ENCODE data around the gene OGFOD3.
A peak's percentile ranks its signal among the peaks of the same experiment; 100 is the strongest.
"Not testable (repeated sequence)": the region's sequence is repeated elsewhere in the genome, so short reads cannot be mapped to it uniquely, and the experiment has no call there.

The OGFOD3 gene

GRCh38 chr17:82457929-82458178, 39.5 kb upstream of the OGFOD3 start:
- peaks cover 5% of the 10 kb centered on the region; the same call in 1 of the 2 replicates for H3K4me1 ChIP-seq (ENCODE audit: control insufficient read depth, insufficient read depth, low read length)

GRCh38 chr17:82457073-82457928, 38.9 kb upstream of the OGFOD3 start:
- Histone ChIP-seq H3K4me1 (ENCODE audit: control insufficient read depth, insufficient read depth, low read length) (peaks cover 5% of the 10 kb centered on the region; the same call in 1 of the 2 replicates), H3K4me3 (ENCODE audit: low read depth, low read length) (peak overlapping the region; percentile 94), H3K36me3 (ENCODE audit: control insufficient read depth, insufficient read depth, low read length) (peaks cover 23% of the 10 kb centered on the region), H3K9me3 (ENCODE audit: control insufficient read depth, insufficient read depth, low read length) (no peaks in the 10 kb centered on the region), H3K27ac (ENCODE audit: low read depth, low read length) (peak overlapping the region; percentile 99), H3K9ac (ENCODE audit: low read depth, low read length) (no peak overlapping the region), H3K27me3 (ENCODE audit: control insufficient read depth, insufficient read depth, low read length) (no peaks in the 10 kb centered on the region)

More at GRCh38 chr17:82457929-82458178, 39.5 kb upstream of the OGFOD3 start:
- Histone ChIP-seq H3K27me3 (ENCODE audit: control insufficient read depth, insufficient read depth, low read length) (no peaks in the 10 kb centered on the region), H3K4me3 (ENCODE audit: low read depth, low read length) (peak overlapping the region; percentile 94), H3K36me3 (ENCODE audit: control insufficient read depth, insufficient read depth, low read length) (peaks cover 29% of the 10 kb centered on the region), H3K27ac (ENCODE audit: low read depth, low read length) (peak overlapping the region; percentile 99), H3K9ac (ENCODE audit: low read depth, low read length) (peak overlapping the region; percentile 84; the same call in 1 of the 2 replicates), H3K9me3 (ENCODE audit: control insufficient read depth, insufficient read depth, low read length) (no peaks in the 10 kb centered on the region)

GRCh38 chr17:82453706-82454105, 35.3 kb upstream of the OGFOD3 start:
- peaks cover 14% of the 10 kb centered on the region; the same call in 1 of the 2 replicates for H3K4me1 ChIP-seq (ENCODE audit: control insufficient read depth, insufficient read depth, low read length)
- H3K4me3 ChIP-seq (ENCODE audit: low read depth, low read length); H3K36me3 ChIP-seq (ENCODE audit: control insufficient read depth, insufficient read depth, low read length); H3K9ac ChIP-seq (ENCODE audit: low read depth, low read length); H3K27ac ChIP-seq (ENCODE audit: low read depth, low read length); H3K27me3 ChIP-seq (ENCODE audit: control insufficient read depth, insufficient read depth, low read length); H3K9me3 ChIP-seq (ENCODE audit: control insufficient read depth, insufficient read depth, low read length): not testable (repeated sequence)

- not testable (repeated sequence) for H3K27ac ChIP-seq (ENCODE audit: low read depth, low read length); H3K4me3 ChIP-seq (ENCODE audit: low read depth, low read length); H3K9me3 ChIP-seq (ENCODE audit: control insufficient read depth, insufficient read depth, low read length); H3K36me3 ChIP-seq (ENCODE audit: control insufficient read depth, insufficient read depth, low read length); H3K9ac ChIP-seq (ENCODE audit: low read depth, low read length); H3K27me3 ChIP-seq (ENCODE audit: control insufficient read depth, insufficient read depth, low read length)
- H3K4me1 ChIP-seq (ENCODE audit: control insufficient read depth, insufficient read depth, low read length), result peaks cover 14% of the 10 kb centered on the region; the same call in 1 of the 2 replicates
Measured at GRCh38 chr17:82453151-82453550, 34.8 kb upstream of the OGFOD3 start.

- Histone ChIP-seq H3K9me3 (ENCODE audit: control insufficient read depth, insufficient read depth, low read length) (no peaks in the 10 kb centered on the region), H3K27me3 (ENCODE audit: control insufficient read depth, insufficient read depth, low read length) (no peaks in the 10 kb centered on the region), H3K27ac (ENCODE audit: low read depth, low read length) (no peak overlapping the region), H3K4me1 (ENCODE audit: control insufficient read depth, insufficient read depth, low read length) (0 out of 2 replicates have a peak, but pooled peaks cover 8% of the 10 kb centered on the region), H3K9ac (ENCODE audit: low read depth, low read length) (no peak overlapping the region), H3K4me3 (ENCODE audit: low read depth, low read length) (no peak overlapping the region), H3K36me3 (ENCODE audit: control insufficient read depth, insufficient read depth, low read length) (peaks cover 4% of the 10 kb centered on the region; the same call in 1 of the 2 replicates)
Measured at GRCh38 chr17:82452162-82452561, 33.8 kb upstream of the OGFOD3 start.

- no peaks in the 10 kb centered on the region for H3K27me3 ChIP-seq (ENCODE audit: control insufficient read depth, insufficient read depth, low read length)
- peak within 1 kb of the TSS; percentile 96 for H3K4me3 ChIP-seq (ENCODE audit: low read depth, low read length)
- H3K4me1 ChIP-seq (ENCODE audit: control insufficient read depth, insufficient read depth, low read length), result 0 out of 2 replicates have a peak, but pooled peaks cover 8% of the 10 kb centered on the region
- H3K27ac ChIP-seq (ENCODE audit: low read depth, low read length), result peak within 1 kb of the TSS; percentile 61
- peak within 1 kb of the TSS; percentile 91 for H3K9ac ChIP-seq (ENCODE audit: low read depth, low read length)
- no peaks in the 10 kb centered on the region for H3K9me3 ChIP-seq (ENCODE audit: control insufficient read depth, insufficient read depth, low read length)
- peaks cover 10% of the 10 kb centered on the region; the same call in 1 of the 2 replicates for H3K36me3 ChIP-seq (ENCODE audit: control insufficient read depth, insufficient read depth, low read length)
Measured at GRCh38 chr17:82450357-82451106, 32.1 kb upstream of the OGFOD3 start, which contains the start of gene CYBC1. CYBC1 (minus strand) TSS chr17:82450752; CDS start chr17:82449254, 1,498 bp downstream.

GRCh38 chr17:82449883-82450356, 31.5 kb upstream of the OGFOD3 start:
- Histone ChIP-seq H3K27ac (ENCODE audit: low read depth, low read length) (peak overlapping the region; percentile 61), H3K9me3 (ENCODE audit: control insufficient read depth, insufficient read depth, low read length) (no peaks in the 10 kb centered on the region), H3K4me1 (ENCODE audit: control insufficient read depth, insufficient read depth, low read length) (0 out of 2 replicates have a peak, but pooled peaks cover 8% of the 10 kb centered on the region), H3K27me3 (ENCODE audit: control insufficient read depth, insufficient read depth, low read length) (no peaks in the 10 kb centered on the region), H3K9ac (ENCODE audit: low read depth, low read length) (peak overlapping the region; percentile 91), H3K4me3 (ENCODE audit: low read depth, low read length) (peak overlapping the region; percentile 96), H3K36me3 (ENCODE audit: control insufficient read depth, insufficient read depth, low read length) (peaks cover 15% of the 10 kb centered on the region; the same call in 1 of the 2 replicates)

- H3K36me3 ChIP-seq (ENCODE audit: control insufficient read depth, insufficient read depth, low read length), result peaks cover 21% of the 10 kb centered on the region; the same call in 1 of the 2 replicates
- H3K4me1 ChIP-seq (ENCODE audit: control insufficient read depth, insufficient read depth, low read length), result 0 out of 2 replicates have a peak, but pooled peaks cover 8% of the 10 kb centered on the region
- H3K27ac ChIP-seq (ENCODE audit: low read depth, low read length), result no peak overlapping the region
- H3K9me3 ChIP-seq (ENCODE audit: control insufficient read depth, insufficient read depth, low read length), result no peaks in the 10 kb centered on the region
- H3K9ac ChIP-seq (ENCODE audit: low read depth, low read length), result no peak overlapping the region; the same call in 1 of the 2 replicates
- no peaks in the 10 kb centered on the region for H3K27me3 ChIP-seq (ENCODE audit: control insufficient read depth, insufficient read depth, low read length)
- peak overlapping the region; percentile 96 for H3K4me3 ChIP-seq (ENCODE audit: low read depth, low read length)
Measured at GRCh38 chr17:82449131-82449882, 30.9 kb upstream of the OGFOD3 start.

GRCh38 chr17:82447876-82448275, 29.5 kb upstream of the OGFOD3 start:
- H3K36me3 ChIP-seq (ENCODE audit: control insufficient read depth, insufficient read depth, low read length), result peaks cover 31% of the 10 kb centered on the region

GRCh38 chr17:82446649-82447048, 28.3 kb upstream of the OGFOD3 start:
- Histone ChIP-seq H3K9me3 (ENCODE audit: control insufficient read depth, insufficient read depth, low read length) (no peaks in the 10 kb centered on the region), H3K9ac (ENCODE audit: low read depth, low read length) (no peak overlapping the region), H3K27me3 (ENCODE audit: control insufficient read depth, insufficient read depth, low read length) (no peaks in the 10 kb centered on the region), H3K4me1 (ENCODE audit: control insufficient read depth, insufficient read depth, low read length) (0 out of 2 replicates have a peak, but pooled peaks cover 8% of the 10 kb centered on the region), H3K27ac (ENCODE audit: low read depth, low read length) (no peak overlapping the region), H3K4me3 (ENCODE audit: low read depth, low read length) (no peak overlapping the region), H3K36me3 (ENCODE audit: control insufficient read depth, insufficient read depth, low read length) (peaks cover 42% of the 10 kb centered on the region)

More at GRCh38 chr17:82447876-82448275, 29.5 kb upstream of the OGFOD3 start:
- no peak overlapping the region for H3K4me3 ChIP-seq (ENCODE audit: low read depth, low read length)
- H3K9ac ChIP-seq (ENCODE audit: low read depth, low read length), result no peak overlapping the region
- no peak overlapping the region for H3K27ac ChIP-seq (ENCODE audit: low read depth, low read length)
- H3K27me3 ChIP-seq (ENCODE audit: control insufficient read depth, insufficient read depth, low read length), result no peaks in the 10 kb centered on the region
- 0 out of 2 replicates have a peak, but pooled peaks cover 8% of the 10 kb centered on the region for H3K4me1 ChIP-seq (ENCODE audit: control insufficient read depth, insufficient read depth, low read length)
- H3K9me3 ChIP-seq (ENCODE audit: control insufficient read depth, insufficient read depth, low read length), result no peaks in the 10 kb centered on the region

All from HUES48 (cell line).